Lower leg skin (tissue), 4 donors: Measurements from ENCODE around the gene CDRT4. TPM values are rescaled to one million over a fixed set of nuclear protein-coding genes. Genes with fewer than 3 reads are reported as not detected.
A peak's percentile ranks its signal among the peaks of the same experiment; 100 is the strongest.

Source experiments
- DNase-seq, 2 donors: peaks; one replicate each; pipeline ENCODE4 v3.0.0-alpha.2; 2019; ENCODE audit warnings: low spot score in 2 of 2
- H3K4me3 ChIP-seq: fragments of 200-600 bp; sonication (generic); 2 replicates; pipeline ENCODE4 v1.5.1; 2017; ENCODE audit warnings: mild to moderate bottlenecking, low read depth; ENCODE audit not compliant: poor library complexity, severe bottlenecking
- CTCF ChIP-seq, 3 donors: fragments of 450-650 bp; IDR thresholded peaks; one replicate each; pipeline ENCODE4 v1.5.1; 2016; ENCODE audit warnings: antibody characterized with exemption in 3 of 3, mild to moderate bottlenecking in 3 of 3, moderate library complexity in 2 of 3
- POLR2A ChIP-seq, 2 donors: fragments of 450-650 bp; IDR thresholded peaks; one replicate each; pipeline ENCODE4 v1.6.1; 2016 to 2017; ENCODE audit warnings: antibody characterized with exemption in 2 of 2, mild to moderate bottlenecking in 1 of 2, moderate library complexity in 1 of 2
- WGBS, 2 donors: methylation state at CpG; one replicate each; pipeline ENCODE4 v1.1.5; 2018; 5-methylcytosine and 5-hydroxymethylcytosine counted together
- intact Hi-C: fragments of 100-400 bp; cut with DNase I; formaldehyde crosslinking; loops from one replicate; pipeline ENCODE4 v1.15.0; 2023; ENCODE audit warnings: low total_unique reads
- total RNA-seq, 4 donors: library from RNA; depleted of rRNA; stranded (reverse); fragments of >200 nt; gene quantifications; one replicate each; pipeline ENCODE4 v1.1.0, GENCODE V29; 2016

The CDRT4 gene
- total RNA-seq, 4 donors from 2014 or later: 0.52 to 4.0 (median 3.8) TPM; not detected in 1

DNA sequence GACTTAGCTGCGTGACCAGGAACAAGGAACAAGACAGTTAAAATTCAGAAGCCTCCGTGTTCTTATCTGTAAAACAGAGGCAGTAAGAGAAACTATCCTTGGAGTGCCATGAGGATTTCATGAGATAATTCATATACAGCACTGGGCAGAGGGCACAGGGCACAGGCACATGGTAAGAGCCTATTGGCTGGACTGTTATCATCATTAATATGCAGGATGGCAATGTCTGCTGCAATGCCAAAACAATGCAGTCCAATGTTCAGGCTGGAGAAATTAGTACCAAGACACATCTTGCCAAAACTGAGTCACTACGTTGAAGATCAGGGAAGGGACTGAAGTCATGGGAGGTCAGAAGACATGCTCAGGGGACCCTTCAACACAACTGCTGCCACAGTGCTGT, 13.6 kb downstream of the CDRT4 start:
- intact Hi-C loops: no loop called here
- 49 to 68% methylated on average over 3 of the region's 3 CpGs for WGBS, 2 donors
- H3K4me3 ChIP-seq: no peak overlapping the region
- no peak for TF ChIP-seq CTCF (IDR thresholded peaks at IDR 0.05)
- no peak for TF ChIP-seq POLR2A (IDR thresholded peaks at IDR 0.05)
- peak in 1 of 2 donors; percentile 0 for DNase-seq

- 43 to 65% methylated on average over 4 of the region's 4 CpGs for WGBS, 2 donors
- TF ChIP-seq POLR2A (IDR thresholded peaks at IDR 0.05): no peak
- no peak for TF ChIP-seq CTCF (IDR thresholded peaks at IDR 0.05)
- intact Hi-C loops: no loop called here
- DNase-seq: peak in 1 of 2 donors; percentile 53
- H3K4me3 ChIP-seq: no peak overlapping the region
Measured at GRCh38 chr17:15453246-15453645, 14.2 kb downstream of the CDRT4 start.

GRCh38 chr17:15452746-15453145, 14.7 kb downstream of the CDRT4 start:
- DNase-seq: no peak
- intact Hi-C loops: no loop called here
- TF ChIP-seq CTCF (IDR thresholded peaks at IDR 0.05): no peak
- TF ChIP-seq POLR2A (IDR thresholded peaks at IDR 0.05): no peak
- WGBS, 2 donors: 72 to 73% methylated on average over 1 of the region's 1 CpG
- no peak overlapping the region for H3K4me3 ChIP-seq

DNA sequence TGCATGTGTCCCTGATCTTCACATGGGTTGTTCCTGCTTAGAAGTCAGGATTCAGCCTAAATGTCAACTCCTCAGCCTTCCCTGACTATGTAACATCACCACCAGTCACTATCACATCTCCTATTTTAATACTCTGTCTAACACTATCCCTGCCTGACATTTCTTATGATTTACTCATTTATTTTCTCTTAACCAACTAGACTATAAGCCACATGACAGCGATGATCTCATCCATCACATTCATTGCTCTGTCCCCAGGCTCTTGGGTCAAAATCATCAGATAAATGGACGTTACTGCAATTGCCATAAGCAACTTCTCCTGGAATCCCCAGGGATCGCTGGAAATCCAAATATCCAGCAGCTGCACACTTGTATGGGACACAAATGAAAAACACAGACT, 15.7 kb downstream of the CDRT4 start:
- peak in 1 of 2 donors; percentile 68 for DNase-seq
- no peak overlapping the region for H3K4me3 ChIP-seq
- TF ChIP-seq POLR2A (IDR thresholded peaks at IDR 0.05) (no peak), CTCF (IDR thresholded peaks at IDR 0.05) (no peak)
- intact Hi-C loops: no loop called here
- WGBS, 2 donors: 75 to 76% methylated on average over 3 of the region's 3 CpGs

- DNase-seq: no peak
- 91 to 92% methylated on average over 7 of the region's 7 CpGs for WGBS, 2 donors
- TF ChIP-seq CTCF (IDR thresholded peaks at IDR 0.05) (no peak), POLR2A (IDR thresholded peaks at IDR 0.05) (no peak)
- no peak overlapping the region for H3K4me3 ChIP-seq
- intact Hi-C loops: no loop called here
Measured at GRCh38 chr17:15448580-15448956, 18.9 kb downstream of the CDRT4 start.

DNA sequence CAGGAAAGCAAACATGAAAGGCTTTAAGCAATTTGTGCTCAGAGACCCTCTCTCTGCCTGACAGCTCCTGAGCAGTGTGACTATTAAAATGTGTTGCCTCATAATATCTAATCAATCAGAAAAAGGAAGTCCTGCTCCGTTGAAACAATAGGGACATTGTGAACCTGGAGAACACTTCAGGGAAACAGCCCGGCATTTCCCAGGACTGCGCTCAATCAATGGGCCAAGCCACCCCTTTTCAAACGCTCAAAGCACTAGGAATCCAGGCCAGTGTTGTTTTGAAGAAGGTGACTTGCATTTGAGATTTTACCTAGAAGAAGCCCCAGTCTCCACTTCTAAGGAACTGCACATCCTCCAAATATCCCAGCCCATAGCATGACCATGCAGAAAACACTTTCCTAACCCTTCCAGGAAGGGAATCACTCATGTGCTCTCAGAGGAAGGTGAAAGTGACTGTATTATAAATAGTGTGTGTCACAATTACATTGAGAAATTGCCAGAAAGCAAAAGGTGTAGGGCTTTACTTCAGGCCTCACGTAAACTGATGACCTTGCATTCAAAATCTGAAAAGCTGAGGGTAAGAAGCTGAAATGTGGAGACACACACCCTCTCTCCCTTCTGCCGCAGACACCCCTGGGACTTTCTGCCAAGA, 19.4 kb downstream of the CDRT4 start:
- intact Hi-C loops: no loop called here
- 69 to 74% methylated on average over 6 of the region's 6 CpGs for WGBS, 2 donors
- TF ChIP-seq CTCF (IDR thresholded peaks at IDR 0.05) (no peak), POLR2A (IDR thresholded peaks at IDR 0.05) (no peak)
- no peak for DNase-seq
- H3K4me3 ChIP-seq: no peak overlapping the region
